ENCODE measurements around the gene RAPGEF1. TPM values are rescaled to one million over a fixed set of nuclear protein-coding genes. Genes with fewer than 3 reads are reported as not detected.

Gene RAPGEF1
- total and polyA plus RNA-seq, 12 donors = 39.6 to 135 (median 111) TPM

DNA sequence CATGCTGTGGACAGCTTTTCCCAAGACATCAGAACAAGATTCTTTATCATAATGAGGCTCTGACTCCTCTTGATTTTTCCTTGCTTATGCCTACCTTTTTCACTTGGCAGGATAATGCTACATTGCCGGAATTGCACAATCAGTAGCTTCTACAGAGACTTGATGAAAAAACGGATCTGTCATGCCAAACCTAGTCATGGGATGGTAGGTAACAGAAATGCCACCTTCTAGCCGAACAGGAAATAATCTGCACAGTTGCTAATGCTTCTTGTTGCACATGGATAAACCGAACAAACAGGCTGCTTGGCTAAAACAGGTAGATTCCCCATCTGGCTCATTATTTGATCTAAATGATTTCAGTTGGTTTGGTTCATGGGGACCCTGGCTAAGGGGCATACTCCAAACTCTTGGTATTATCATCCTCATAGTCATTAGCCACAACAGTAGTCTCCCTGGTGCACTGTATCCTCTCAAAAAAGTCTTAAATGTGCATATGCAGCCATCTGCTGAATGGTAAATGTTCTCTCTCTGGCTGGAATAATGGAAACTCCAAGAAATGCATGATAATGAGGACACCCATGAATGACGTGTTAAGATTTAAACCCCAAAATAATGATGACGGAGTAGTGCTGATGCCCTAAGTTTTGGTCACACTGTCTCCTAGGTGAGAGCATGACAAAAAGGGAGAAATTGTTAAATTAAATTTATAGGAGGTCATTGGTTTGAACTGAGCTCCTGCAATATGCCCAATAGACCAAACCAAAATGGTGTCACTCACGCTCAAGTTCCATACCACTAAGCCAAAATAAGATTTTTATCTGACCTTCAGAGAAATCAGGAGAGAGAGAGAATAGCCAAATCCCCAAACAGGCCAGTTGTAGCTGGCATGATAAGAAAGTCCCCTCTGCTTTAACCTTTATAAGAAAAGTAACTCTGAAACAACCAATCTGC, 47.0 kb downstream of the RAPGEF1 start:
- 78 to 84% methylated on average over 7 of the region's 7 CpGs for WGBS, 2 donors
- DNase-seq (no peak), ATAC-seq (no peak)
- H3K27ac ChIP-seq = peak overlapping the region in 3 of 10 donors; percentile 13 to 23 (median 13)
- no peaks in the 10 kb centered on the region for H3K9me3 ChIP-seq
- intact Hi-C loops (cut with DNase I) = no loop called here
- TF ChIP-seq, protein P1, sequence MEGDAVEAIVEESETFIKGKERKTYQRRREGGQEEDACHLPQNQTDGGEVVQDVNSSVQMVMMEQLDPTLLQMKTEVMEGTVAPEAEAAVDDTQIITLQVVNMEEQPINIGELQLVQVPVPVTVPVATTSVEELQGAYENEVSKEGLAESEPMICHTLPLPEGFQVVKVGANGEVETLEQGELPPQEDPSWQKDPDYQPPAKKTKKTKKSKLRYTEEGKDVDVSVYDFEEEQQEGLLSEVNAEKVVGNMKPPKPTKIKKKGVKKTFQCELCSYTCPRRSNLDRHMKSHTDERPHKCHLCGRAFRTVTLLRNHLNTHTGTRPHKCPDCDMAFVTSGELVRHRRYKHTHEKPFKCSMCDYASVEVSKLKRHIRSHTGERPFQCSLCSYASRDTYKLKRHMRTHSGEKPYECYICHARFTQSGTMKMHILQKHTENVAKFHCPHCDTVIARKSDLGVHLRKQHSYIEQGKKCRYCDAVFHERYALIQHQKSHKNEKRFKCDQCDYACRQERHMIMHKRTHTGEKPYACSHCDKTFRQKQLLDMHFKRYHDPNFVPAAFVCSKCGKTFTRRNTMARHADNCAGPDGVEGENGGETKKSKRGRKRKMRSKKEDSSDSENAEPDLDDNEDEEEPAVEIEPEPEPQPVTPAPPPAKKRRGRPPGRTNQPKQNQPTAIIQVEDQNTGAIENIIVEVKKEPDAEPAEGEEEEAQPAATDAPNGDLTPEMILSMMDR (IDR thresholded peaks at IDR 0.05) = no peak
- no peak overlapping the region for H3K4me3 ChIP-seq
- H3K27me3 ChIP-seq = no peaks in the 10 kb centered on the region
- peaks cover 0 to 3% (median 0%) of the 10 kb centered on the region in 9 donors for H3K36me3 ChIP-seq
- H3K4me1 ChIP-seq = peaks cover 24 to 99% (median 77%) of the 10 kb centered on the region in 9 donors

- TF ChIP-seq, protein P1 (IDR thresholded peaks at IDR 0.05) = no peak
- no peak for DNase-seq
- intact Hi-C loops (cut with DNase I) = no loop called here
- H3K4me3 ChIP-seq = no peak overlapping the region
- 54 to 61% methylated on average over 7 of the region's 7 CpGs for WGBS, 2 donors
- no peak for ATAC-seq
- no peaks in the 10 kb centered on the region for H3K36me3 ChIP-seq
- peak overlapping the region in 2 of 10 donors; percentile 8 to 23 for H3K27ac ChIP-seq
- no peaks in the 10 kb centered on the region for H3K9me3 ChIP-seq
- peaks cover 18 to 99% (median 76%) of the 10 kb centered on the region in 9 donors for H3K4me1 ChIP-seq
- no peaks in the 10 kb centered on the region for H3K27me3 ChIP-seq
Observed at GRCh38 chr9:131691969-131692611, 47.8 kb downstream of the RAPGEF1 start.

GRCh38 chr9:131690941-131691573, 48.8 kb downstream of the RAPGEF1 start:
- ATAC-seq = no peak

More at GRCh38 chr9:131690941-131691573, 48.8 kb downstream of the RAPGEF1 start:
- intact Hi-C loops (cut with DNase I) = no loop called here
- Histone ChIP-seq H3K27me3 (no peaks in the 10 kb centered on the region), H3K4me3 (no peak overlapping the region), H3K36me3 (no peaks in the 10 kb centered on the region), H3K4me1 (peaks cover 17 to 99% (median 72%) of the 10 kb centered on the region in 9 donors), H3K27ac (peak overlapping the region in 5 of 10 donors; percentile 8 to 51 (median 36)), H3K9me3 (no peaks in the 10 kb centered on the region)
- DNase-seq = no peak
- TF ChIP-seq, protein P1 (IDR thresholded peaks at IDR 0.05) = no peak
- WGBS, 2 donors = 82 to 88% methylated on average over 3 of the region's 3 CpGs
